TTC549 (cell line): ENCODE data around the gene ZNF799.
"Not testable (repeated sequence)": the region's sequence is repeated elsewhere in the genome, so short reads cannot be mapped to it uniquely, and the experiment has no call there.

Experiments used
- FAIRE-seq: peaks from 2 replicates; lab custom pipeline; 2012; peaks lifted over from hg19 to GRCh38; lab: Jason Lieb, UNC

The ZNF799 gene

GRCh38 chr19:12362236-12362635 is 38.8 kb downstream of the ZNF799 start:
- FAIRE-seq = not testable (repeated sequence)

- FAIRE-seq = no peak
These were observed 47.7 kb downstream of the ZNF799 start for GRCh38 chr19:12353375-12353774.

GRCh38 chr19:12350890-12351197 is 50.2 kb downstream of the ZNF799 start:
- FAIRE-seq = no peak

- FAIRE-seq = no peak
These were observed 50.7 kb downstream of the ZNF799 start for GRCh38 chr19:12350185-12350889.

GRCh38 chr19:12346896-12347295 is 54.2 kb downstream of the ZNF799 start:
- FAIRE-seq = no peak

GRCh38 chr19:12345197-12345596 is 55.9 kb downstream of the ZNF799 start:
- FAIRE-seq = no peak
